HuH-7.5 (cell line): ENCODE measurements around the gene EGFR.

ENCODE experiments used
- DNase-seq: peaks from one replicate; pipeline ENCODE4 v3.0.0; 2011; ENCODE audit warnings: low spot score

EGFR gene

GRCh38 chr7:55127622-55128081 is 108.8 kb downstream of the EGFR start:
- no peak for DNase-seq

- DNase-seq = no peak
Measured at GRCh38 chr7:55128693-55129394, 110.0 kb downstream of the EGFR start.

- no peak for DNase-seq
Measured at GRCh38 chr7:55129541-55130394, 111.0 kb downstream of the EGFR start.

GRCh38 chr7:55130395-55131141 is 111.8 kb downstream of the EGFR start:
- no peak for DNase-seq

GRCh38 chr7:55131142-55131929 is 112.5 kb downstream of the EGFR start:
- DNase-seq = no peak

GRCh38 chr7:55132550-55132889 is 113.7 kb downstream of the EGFR start:
- no peak for DNase-seq

GRCh38 chr7:55132890-55133551 is 114.2 kb downstream of the EGFR start:
- DNase-seq = no peak

GRCh38 chr7:55133630-55134358 is 115.0 kb downstream of the EGFR start:
- no peak for DNase-seq

GRCh38 chr7:55134359-55134725 is 115.5 kb downstream of the EGFR start:
- no peak for DNase-seq

GRCh38 chr7:55134786-55135185 is 116.0 kb downstream of the EGFR start:
- no peak for DNase-seq

GRCh38 chr7:55135462-55135861 is 116.6 kb downstream of the EGFR start:
- no peak for DNase-seq

GRCh38 chr7:55138663-55139062 is 119.8 kb downstream of the EGFR start:
- no peak for DNase-seq

- DNase-seq = peak; percentile 76
Measured at GRCh38 chr7:55140221-55140940, 121.6 kb downstream of the EGFR start.

- no peak for DNase-seq
Measured at GRCh38 chr7:55140941-55141278, 122.1 kb downstream of the EGFR start.

GRCh38 chr7:55142919-55143600 is 124.2 kb downstream of the EGFR start:
- DNase-seq = no peak

- no peak for DNase-seq
Measured at GRCh38 chr7:55144333-55145317, 125.8 kb downstream of the EGFR start.

GRCh38 chr7:55145606-55146005 is 126.8 kb downstream of the EGFR start:
- DNase-seq = no peak

GRCh38 chr7:55147101-55147500 is 128.3 kb downstream of the EGFR start:
- no peak for DNase-seq
